Smooth muscle cell (in vitro differentiated cells): Measurements from ENCODE around the gene PTTG1IP. TPM values are rescaled to one million over a fixed set of nuclear protein-coding genes. Genes with fewer than 3 reads are reported as not detected.

Experiments used
- DNase-seq: peaks from one replicate; lab custom pipeline; 2025; ENCODE audit not compliant: unreplicated experiment; lab: John Stamatoyannopoulos, UW
- H2AFZ ChIP-seq: fragments of 200-600 bp; sonication (generic); 2 replicates; pipeline ENCODE4 v1.6.0; 2016; ENCODE audit warnings: antibody characterized with exemption, low read depth, mild to moderate bottlenecking
- H3F3A ChIP-seq: fragments of 200-600 bp; sonication (generic); 2 replicates; pipeline ENCODE4 v1.6.0; 2017; ENCODE audit warnings: antibody characterized with exemption, low read depth
- H3K27ac ChIP-seq: fragments of 200-600 bp; sonication (generic); 2 replicates; pipeline ENCODE4 v1.5.1; 2016; ENCODE audit warnings: low read depth, mild to moderate bottlenecking
- H3K27me3 ChIP-seq: fragments of 200-600 bp; sonication (generic); 2 replicates; pipeline ENCODE4 v1.6.1; 2016; ENCODE audit warnings: low read depth, mild to moderate bottlenecking
- H3K36me3 ChIP-seq: fragments of 200-600 bp; sonication (generic); 2 replicates; pipeline ENCODE4 v1.5.1; 2016; ENCODE audit warnings: low read depth
- H3K4me1 ChIP-seq: fragments of 200-600 bp; sonication (generic); 2 replicates; pipeline ENCODE4 v1.5.1; 2016; ENCODE audit warnings: low read depth
- H3K4me2 ChIP-seq: fragments of 200-600 bp; sonication (generic); 2 replicates; pipeline ENCODE4 v1.6.0; 2016; ENCODE audit warnings: mild to moderate bottlenecking
- H3K4me3 ChIP-seq: fragments of 200-600 bp; sonication (generic); 2 replicates; pipeline ENCODE4 v1.5.1; 2016; ENCODE audit warnings: mild to moderate bottlenecking
- H3K79me2 ChIP-seq: fragments of 200-600 bp; sonication (generic); 2 replicates; pipeline ENCODE4 v1.6.0; 2016; ENCODE audit warnings: low read depth, mild to moderate bottlenecking
- H3K9ac ChIP-seq: fragments of 200-600 bp; sonication (generic); 2 replicates; pipeline ENCODE4 v1.6.0; 2016; ENCODE audit warnings: low read depth
- H3K9me3 ChIP-seq: fragments of 200-600 bp; sonication (generic); replicated peaks from 2 replicates; pipeline ENCODE4 v1.5.1; 2016; ENCODE audit warnings: low read depth
- H4K20me1 ChIP-seq: fragments of 200-600 bp; sonication (generic); 2 replicates; pipeline ENCODE4 v1.6.0; 2016; ENCODE audit warnings: low read depth
- CTCF ChIP-seq: fragments of 200-600 bp; sonication (generic); IDR thresholded peaks from 2 replicates; pipeline ENCODE4 v1.5.1; 2017; ENCODE audit warnings: borderline replicate concordance, mild to moderate bottlenecking, antibody characterized with exemption; ENCODE audit not compliant: insufficient read depth, poor library complexity, severe bottlenecking
- WGBS: methylation state at CpG from one replicate; pipeline ENCODE4 v1.1.7; 2016; ENCODE audit warnings: low lambda C conversion rate; 5-methylcytosine and 5-hydroxymethylcytosine counted together
- polyA plus RNA-seq: library from polyadenylated mRNA; unstranded; fragments of >200 nt; fragmentation: Nextera tagmentation; extraction: Ambion mirVana; gene quantifications from 2 replicates; pipeline ENCODE4 v1.2.1, GENCODE V29; 2016
- total RNA-seq: library from RNA; depleted of rRNA; stranded (reverse); fragments of >200 nt; gene quantifications from 2 replicates; pipeline ENCODE4 v1.2.3, GENCODE V29; 2014

The PTTG1IP gene
- total and polyA plus RNA-seq, 2 experiments from 2014 or later: 331 to 340 TPM

GRCh38 chr21:44894687-44895302 lies 21.3 kb upstream of the PTTG1IP start:
- TF ChIP-seq CTCF: no peak
- Histone ChIP-seq H3K4me2 (no peak overlapping the region), H3K27ac (no peak overlapping the region), H3K4me3 (no peak overlapping the region), H4K20me1 (no peaks in the 10 kb centered on the region), H2AFZ (no peak overlapping the region), H3K79me2 (no peaks in the 10 kb centered on the region), H3K9me3 (no peaks in the 10 kb centered on the region), H3K36me3 (no peaks in the 10 kb centered on the region), H3F3A (no peaks in the 10 kb centered on the region), H3K27me3 (no peaks in the 10 kb centered on the region), H3K9ac (no peak overlapping the region), H3K4me1 (no peaks in the 10 kb centered on the region)
- WGBS: 87% methylated on average over 19 of the region's 19 CpGs
- no peak for DNase-seq

GRCh38 chr21:44893948-44894656 lies 20.6 kb upstream of the PTTG1IP start:
- Histone ChIP-seq H3K36me3 (no peaks in the 10 kb centered on the region), H3K9ac (no peak overlapping the region)

GRCh38 chr21:44893278-44893556 lies 19.7 kb upstream of the PTTG1IP start:
- no peak overlapping the region for H2AFZ ChIP-seq
- no peak overlapping the region for H3K27ac ChIP-seq
- H3K4me3 ChIP-seq: no peak overlapping the region
- TF ChIP-seq CTCF: no peak
- H3K4me1 ChIP-seq: no peaks in the 10 kb centered on the region
- H3K27me3 ChIP-seq: no peaks in the 10 kb centered on the region
- no peak overlapping the region for H3K9ac ChIP-seq
- no peaks in the 10 kb centered on the region for H4K20me1 ChIP-seq
- no peaks in the 10 kb centered on the region for H3K36me3 ChIP-seq
- WGBS: 85% methylated on average over 7 of the region's 7 CpGs
- no peak for DNase-seq
- no peaks in the 10 kb centered on the region for H3K79me2 ChIP-seq
- no peaks in the 10 kb centered on the region for H3K9me3 ChIP-seq
- H3F3A ChIP-seq: no peaks in the 10 kb centered on the region
- no peak overlapping the region for H3K4me2 ChIP-seq

More at GRCh38 chr21:44893948-44894656, 20.6 kb upstream of the PTTG1IP start:
- H2AFZ ChIP-seq: no peak overlapping the region
- H4K20me1 ChIP-seq: no peaks in the 10 kb centered on the region
- no peaks in the 10 kb centered on the region for H3K4me1 ChIP-seq
- no peaks in the 10 kb centered on the region for H3K27me3 ChIP-seq
- no peak for DNase-seq
- H3K27ac ChIP-seq: no peak overlapping the region
- 89% methylated on average over 15 of the region's 15 CpGs for WGBS
- no peaks in the 10 kb centered on the region for H3F3A ChIP-seq
- no peaks in the 10 kb centered on the region for H3K9me3 ChIP-seq
- no peak overlapping the region for H3K4me3 ChIP-seq
- no peak overlapping the region for H3K4me2 ChIP-seq
- TF ChIP-seq CTCF: no peak
- no peaks in the 10 kb centered on the region for H3K79me2 ChIP-seq
